HG02678 (cell line): ENCODE measurements around the gene TSHZ2.
"Not testable (repeated sequence)": the region's sequence is repeated elsewhere in the genome, so short reads cannot be mapped to it uniquely, and the experiment has no call there.

Experiments used
- ATAC-seq: cut with Tn5 transposase; IDR thresholded peaks from one replicate; pipeline ENCODE4 v1.9.1; 2021; ENCODE audit warnings: mild to moderate bottlenecking, moderate library complexity; ENCODE audit not compliant: unreplicated experiment

Gene TSHZ2

DNA sequence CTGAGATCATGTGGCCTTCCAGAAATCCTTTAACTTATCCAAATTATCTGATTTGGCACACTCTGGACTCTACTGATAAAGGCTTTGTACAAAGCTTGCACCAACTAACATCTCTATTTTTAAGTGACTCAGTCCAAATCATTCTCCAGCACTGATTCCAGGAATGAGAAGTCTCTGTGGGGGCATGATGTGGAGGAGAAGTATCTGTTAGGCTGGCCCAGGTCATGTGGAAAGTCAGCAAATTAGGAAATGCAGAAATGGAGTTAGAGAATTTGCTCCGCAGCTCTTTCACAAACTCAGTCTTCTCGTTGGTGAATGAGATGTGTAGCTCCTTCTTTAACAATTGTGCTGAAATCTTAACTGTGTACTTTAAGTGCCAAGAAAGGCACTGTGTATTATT, 455.8 kb downstream of the TSHZ2 start:
- no peak for ATAC-seq

DNA sequence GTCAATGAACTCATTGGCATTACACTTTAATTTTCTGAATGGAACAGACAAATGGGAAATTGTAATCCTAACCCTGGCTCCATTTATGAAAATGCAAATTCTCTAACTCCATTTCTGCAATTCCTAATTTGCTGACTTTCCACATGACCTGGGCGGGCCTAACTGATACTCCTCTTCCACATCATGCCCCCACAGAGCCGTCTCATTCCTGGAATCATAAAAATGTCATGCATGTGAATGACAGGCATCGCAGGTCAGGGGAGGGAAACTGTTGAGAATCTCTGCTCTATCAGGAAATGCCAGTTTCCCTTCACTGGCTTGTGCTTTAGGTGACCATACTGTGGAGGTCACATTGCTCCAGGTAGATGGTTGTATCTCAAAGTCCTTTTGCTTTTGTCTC, 456.4 kb downstream of the TSHZ2 start:
- ATAC-seq, result no peak

DNA sequence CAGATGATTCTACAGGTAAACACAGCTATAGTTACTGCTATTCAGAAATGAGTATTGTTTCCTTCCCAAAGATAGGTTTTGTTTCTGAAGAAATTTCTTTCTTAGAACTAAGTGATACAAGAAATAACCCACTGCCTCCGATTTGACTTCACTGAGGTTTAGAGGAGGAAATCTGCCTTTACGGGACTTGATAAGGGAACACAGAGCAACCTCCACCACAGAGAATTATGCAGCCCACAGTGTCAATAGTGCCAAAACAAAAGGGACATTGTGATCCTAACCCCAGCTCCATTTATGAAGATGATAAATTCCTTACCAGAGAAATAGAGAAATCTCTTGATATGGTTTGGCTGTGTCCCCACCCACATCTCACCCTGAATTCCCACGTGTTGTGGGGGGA, 456.8 kb downstream of the TSHZ2 start:
- ATAC-seq, result no peak

DNA sequence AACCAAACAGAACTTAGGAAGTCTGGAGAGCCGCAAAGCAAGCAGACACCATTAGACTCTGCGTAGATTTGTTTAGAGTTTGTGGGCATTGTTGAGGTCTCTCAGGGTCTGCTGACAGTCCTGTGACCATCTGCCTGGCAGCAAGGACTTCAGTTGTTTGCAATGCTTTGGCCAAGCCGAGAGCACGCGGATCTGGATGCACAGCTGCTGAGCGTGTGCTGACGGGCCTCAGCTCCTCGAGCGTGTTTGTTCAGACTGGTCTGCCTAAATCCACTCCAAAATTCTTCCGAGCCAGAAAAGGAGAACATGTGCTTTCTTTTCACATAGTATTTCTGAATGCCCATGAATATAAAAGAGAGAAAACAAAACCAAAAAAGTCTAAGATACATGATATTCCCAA, 462.5 kb downstream of the TSHZ2 start:
- ATAC-seq, result no peak

DNA sequence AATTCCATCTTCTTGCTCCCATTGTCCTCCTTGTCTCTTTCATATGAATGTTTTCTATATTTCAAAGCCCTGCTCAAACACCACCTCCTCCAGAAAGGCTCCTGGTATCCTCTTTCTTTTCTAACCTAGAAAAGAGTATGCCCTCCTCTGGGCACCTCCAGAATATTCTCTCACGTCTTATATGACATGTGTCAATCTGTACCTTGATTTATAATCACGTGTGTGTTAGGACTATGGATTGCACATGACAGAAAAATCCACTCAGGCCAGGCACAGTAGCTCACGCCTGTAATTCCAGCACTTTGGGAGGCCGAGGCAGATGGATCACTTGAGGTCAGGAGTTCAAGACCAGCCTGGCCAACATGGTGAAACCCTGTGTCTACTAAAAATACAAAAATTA, 464.8 kb downstream of the TSHZ2 start:
- ATAC-seq, result not testable (repeated sequence)

- ATAC-seq, result no peak
Observed at GRCh38 chr20:53438368-53438767, 466.2 kb downstream of the TSHZ2 start.

GRCh38 chr20:53439046-53439445, 466.9 kb downstream of the TSHZ2 start:
- ATAC-seq, result no peak

GRCh38 chr20:53439616-53440015, 467.5 kb downstream of the TSHZ2 start:
- no peak for ATAC-seq

DNA sequence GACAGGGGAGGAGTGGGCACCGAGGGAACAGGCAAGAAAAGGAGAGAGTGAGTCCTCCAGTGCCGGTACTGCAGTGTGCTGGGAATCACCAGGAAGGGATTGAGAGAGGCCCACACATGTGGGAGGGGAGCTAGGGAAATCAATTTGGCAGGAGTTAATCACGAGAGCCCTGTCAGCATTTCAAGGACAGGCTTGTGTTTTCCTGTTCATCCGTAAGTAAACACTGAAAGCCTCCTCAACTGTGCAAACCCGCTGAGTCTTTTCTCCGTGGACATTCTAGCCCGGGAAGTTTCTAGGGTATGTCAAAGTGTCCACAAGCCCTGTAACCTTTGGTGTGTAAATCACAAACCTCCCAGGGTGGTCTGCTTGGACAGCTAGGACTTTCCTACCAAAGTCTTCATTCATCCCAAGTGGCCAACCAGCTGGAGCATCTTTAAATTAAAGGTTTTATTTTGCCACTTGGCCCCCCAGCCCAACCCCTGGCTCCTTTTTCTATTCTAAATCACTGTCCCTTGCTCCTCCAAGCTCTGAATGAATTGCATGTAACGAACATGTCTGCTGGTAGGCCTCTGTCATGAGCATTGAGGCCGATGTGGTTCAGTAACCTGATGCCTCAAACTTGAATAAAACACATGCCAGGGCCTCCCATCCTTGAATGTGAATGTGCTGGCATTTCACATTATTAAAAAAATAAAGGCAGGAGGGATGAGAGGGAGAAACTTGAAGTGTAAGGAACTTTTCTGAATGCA, 472.4 kb downstream of the TSHZ2 start:
- no peak for ATAC-seq

DNA sequence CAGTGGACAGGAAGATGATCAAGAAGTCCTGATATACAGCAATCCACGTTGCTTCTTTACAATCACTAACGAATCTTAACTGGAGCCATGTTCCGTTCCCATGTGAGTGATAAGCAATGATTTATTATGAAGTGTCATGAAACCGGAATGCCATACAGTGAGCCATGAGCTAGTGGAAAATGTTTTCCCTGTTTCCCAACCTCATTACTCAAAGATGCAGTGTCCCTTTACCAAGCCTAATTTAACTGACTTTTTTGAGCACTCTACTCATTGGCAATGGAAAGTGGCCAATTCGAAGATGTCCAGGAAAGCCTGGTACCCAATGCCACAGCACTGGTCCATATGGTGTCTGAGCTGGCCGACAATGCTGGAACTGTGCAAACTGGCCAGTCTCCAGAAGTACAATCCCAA, 473.2 kb downstream of the TSHZ2 start:
- ATAC-seq, result no peak

- ATAC-seq, result no peak
Observed at GRCh38 chr20:53445932-53446331, 473.8 kb downstream of the TSHZ2 start.

DNA sequence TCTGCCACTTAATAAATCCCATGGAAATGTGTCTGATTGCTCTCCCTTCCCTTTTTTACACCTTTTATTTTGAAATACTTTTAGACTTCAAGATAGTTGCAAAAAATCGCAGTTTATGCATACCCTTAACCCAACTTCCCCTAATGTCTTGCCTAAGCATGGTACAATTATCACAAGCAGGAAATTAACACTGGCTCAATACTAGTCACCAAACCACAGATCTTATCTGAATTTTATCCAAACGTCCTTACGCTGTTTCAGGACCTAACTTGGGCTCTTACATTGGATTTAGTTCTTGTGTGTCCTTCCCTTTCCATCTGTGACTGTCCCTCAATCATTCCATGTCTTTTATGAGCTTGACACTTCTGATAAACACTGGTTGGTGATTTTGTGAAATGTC, 475.2 kb downstream of the TSHZ2 start:
- no peak for ATAC-seq

DNA sequence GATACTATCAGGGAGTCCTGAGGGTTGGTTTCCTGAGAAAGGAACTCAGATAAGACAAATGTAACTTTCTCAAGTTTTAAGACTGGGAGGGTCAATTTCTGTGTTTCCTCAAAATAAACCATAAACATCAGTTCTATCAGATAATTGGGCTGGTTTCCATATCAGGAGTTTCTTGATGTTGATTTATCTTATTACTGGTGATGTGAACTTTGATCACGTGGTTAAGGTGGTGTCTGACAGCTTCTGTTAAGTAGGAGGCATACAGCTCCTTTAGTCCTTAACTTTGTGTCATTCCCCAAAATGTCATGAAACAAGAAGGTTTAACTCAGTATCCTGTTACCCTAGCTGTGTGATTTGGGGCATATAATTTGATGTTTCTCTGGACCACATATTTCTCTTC, 476.3 kb downstream of the TSHZ2 start:
- ATAC-seq, result no peak

DNA sequence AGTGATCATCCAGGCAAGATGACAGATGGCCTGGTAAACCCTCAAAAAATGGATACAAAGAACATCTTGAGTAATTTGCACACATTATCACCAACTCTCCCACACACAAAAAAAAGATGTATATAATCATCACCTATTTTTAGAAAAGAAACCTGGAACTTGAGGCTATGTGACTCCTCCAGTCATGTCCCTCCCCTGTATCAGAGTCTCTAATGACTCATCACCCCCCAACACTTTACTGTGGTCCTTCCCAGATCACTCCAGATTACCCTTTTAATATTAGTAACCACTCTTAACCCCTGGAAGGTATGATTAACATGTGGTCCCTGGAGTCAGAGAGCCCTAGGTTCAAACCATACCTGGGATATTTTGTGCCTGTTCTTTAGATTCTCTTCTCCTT, 476.7 kb downstream of the TSHZ2 start:
- no peak for ATAC-seq

DNA sequence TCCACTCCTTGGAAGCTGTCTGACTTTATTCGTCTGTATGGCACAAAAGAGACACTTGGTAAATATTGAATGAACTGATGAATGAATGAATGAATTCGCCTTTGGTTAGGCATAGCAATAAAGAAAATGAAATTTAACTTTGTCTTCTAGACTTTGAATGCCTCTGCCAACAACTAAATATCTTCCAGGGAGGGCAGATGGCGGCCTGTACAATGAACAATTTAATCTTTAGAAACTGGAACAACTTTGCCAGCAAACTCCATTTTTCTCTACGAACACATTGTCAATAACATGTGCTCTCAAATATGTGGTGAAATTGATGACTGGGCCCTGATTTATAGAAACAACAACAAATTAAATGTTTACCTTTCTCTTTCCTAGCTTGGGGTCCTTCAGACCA, 480.9 kb downstream of the TSHZ2 start:
- no peak for ATAC-seq

DNA sequence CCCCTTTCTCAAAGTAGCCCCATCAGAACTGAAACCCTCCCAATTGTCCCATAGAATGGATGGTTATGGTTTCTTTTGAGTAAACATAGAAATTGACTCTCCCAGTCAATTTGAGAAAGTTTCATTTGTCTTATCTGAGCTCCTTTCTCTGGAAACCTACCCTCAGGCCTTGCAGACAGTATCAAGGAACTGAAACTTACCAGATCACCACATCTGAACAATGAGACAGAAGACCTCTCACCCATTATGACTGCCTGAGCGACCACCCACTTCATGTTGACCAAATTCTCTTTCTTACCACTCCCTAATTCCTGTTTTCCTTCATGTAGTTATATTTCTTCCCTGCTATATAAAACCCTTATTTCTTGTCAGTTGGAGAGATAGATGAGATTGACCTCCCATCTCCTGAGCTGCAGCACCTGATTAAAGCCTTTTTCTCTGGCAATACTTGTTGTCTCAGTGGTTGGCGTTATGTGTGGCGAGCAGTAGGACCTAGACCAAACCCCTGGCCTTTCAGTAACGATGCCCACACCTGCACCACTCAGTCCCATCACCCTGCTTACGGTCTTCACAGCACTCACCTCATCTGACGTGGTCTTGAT, 482.6 kb downstream of the TSHZ2 start:
- no peak for ATAC-seq

GRCh38 chr20:53463101-53463972, 491.2 kb downstream of the TSHZ2 start:
- ATAC-seq, result no peak

- no peak for ATAC-seq
Observed at GRCh38 chr20:53466279-53466678, 494.1 kb downstream of the TSHZ2 start.

GRCh38 chr20:53468587-53468986, 496.4 kb downstream of the TSHZ2 start:
- ATAC-seq, result no peak

- not testable (repeated sequence) for ATAC-seq
Observed at GRCh38 chr20:53472859-53473258, 500.7 kb downstream of the TSHZ2 start.

- ATAC-seq, result no peak
Observed at GRCh38 chr20:53480913-53481312, 508.8 kb downstream of the TSHZ2 start.
